Transverse colon (tissue), 4 donors: ENCODE results near the gene RERE. TPM values are rescaled to one million over a fixed set of nuclear protein-coding genes. Genes with fewer than 3 reads are reported as not detected.

ENCODE experiments used
- DNase-seq: peaks from one replicate; pipeline ENCODE4 v3.0.0-alpha.2; 2019
- H3K27ac ChIP-seq, 4 donors: fragments of 200-600 bp; sonication (generic); 2 replicates each; pipeline ENCODE4 v1.5.1; 2016 to 2018; ENCODE audit warnings: inconsistent platforms in 4 of 4
- H3K27me3 ChIP-seq: fragments of 200-600 bp; sonication (generic); 2 replicates; pipeline ENCODE4 v1.5.1; 2017; ENCODE audit warnings: inconsistent platforms
- H3K36me3 ChIP-seq, 4 donors: fragments of 200-600 bp; sonication (generic); 2 replicates each; pipeline ENCODE4 v1.5.1; 2017 to 2019; ENCODE audit warnings: inconsistent platforms in 4 of 4
- H3K4me1 ChIP-seq, 4 donors: fragments of 200-600 bp; sonication (generic); 2 replicates each; pipeline ENCODE4 v1.5.1; 2017 to 2020; ENCODE audit warnings: inconsistent platforms in 4 of 4
- H3K4me3 ChIP-seq, 4 donors: fragments of 200-600 bp; sonication (generic); 1 replicate in 1 of 4; 2 replicates in 3 of 4; pipeline versions ENCODE4 v1.5.1 to v1.6.1; 2017 to 2019; ENCODE audit warnings: inconsistent platforms in 4 of 4
- H3K9me3 ChIP-seq, 2 donors: fragments of 200-600 bp; sonication (generic); 2 replicates each; pipeline ENCODE4 v1.5.1; 2017 to 2019; ENCODE audit warnings: inconsistent platforms in 2 of 2
- CTCF ChIP-seq, 5 experiments: fragments of 200-600 bp in 3 of 5; fragments of 450-650 bp in 2 of 5; sonication (generic) in 3 of 5; IDR thresholded peaks; 1 replicate in 2 of 5; 2 replicates in 3 of 5; pipeline ENCODE4 v1.5.1; 2016 to 2017; ENCODE audit warnings: antibody characterized with exemption in 5 of 5, inconsistent platforms in 3 of 5, mild to moderate bottlenecking in 2 of 5, moderate library complexity in 1 of 5
- EP300 ChIP-seq: sonication (generic); formaldehyde crosslinking; IDR thresholded peaks from one replicate; pipeline ENCODE4 v1.6.1; 2017; ENCODE audit warnings: antibody characterized with exemption, low read depth
- POLR2A ChIP-seq: fragments of 450-650 bp; IDR thresholded peaks from one replicate; pipeline ENCODE4 v1.6.1; 2016; ENCODE audit warnings: antibody characterized with exemption, mild to moderate bottlenecking, moderate library complexity
- POLR2AphosphoS5 ChIP-seq, 3 donors: sonication (generic); formaldehyde crosslinking; IDR thresholded peaks; one replicate each; pipeline ENCODE4 v1.6.1; 2016; ENCODE audit warnings: antibody characterized with exemption in 3 of 3
- WGBS, 2 donors: methylation state at CpG; one replicate each; pipeline ENCODE4 v1.1.5; 2018; ENCODE audit warnings: low coverage in 1 of 2; 5-methylcytosine and 5-hydroxymethylcytosine counted together
- in situ Hi-C, 4 donors: fragments of 200-750 bp; cut with MboI; loops; one replicate each; pipeline versions ENCODE4 v1.15.0 to v1.15.1; 2017; ENCODE audit warnings: low sequenced_read_pairs in 3 of 4, low pct_ligation_motif_present in 1 of 4, low pct_unique_long_range_greater_than_20kb in 1 of 4
- intact Hi-C: fragments of 100-400 bp; cut with DNase I; formaldehyde crosslinking; loops from one replicate; pipeline ENCODE4 v1.15.1; 2023; ENCODE audit warnings: low total_unique reads
- total RNA-seq, 4 donors: library from RNA; depleted of rRNA; stranded (reverse); fragments of >200 nt; gene quantifications; one replicate each; pipeline ENCODE4 v1.1.0, GENCODE V29; 2016

RERE gene
- total RNA-seq, 4 donors from 2014 or later = 80.3 to 657 (median 105) TPM

GRCh38 chr1:8323706-8324105 lies 493.7 kb downstream of the RERE start:
- Histone ChIP-seq H3K9me3 (no peaks in the 10 kb centered on the region), H3K4me3 (no peak overlapping the region), H3K36me3 (no peaks in the 10 kb centered on the region), H3K27me3 (peaks cover 10% of the 10 kb centered on the region), H3K4me1 (peaks cover 0 to 1% (median under 1%) of the 10 kb centered on the region in 4 donors), H3K27ac (no peak overlapping the region)
- in situ Hi-C loops (no loop called here), intact Hi-C loops (no loop called here)
- WGBS, 2 donors = 85% methylated on average over 7 of the region's 11 CpGs; no CpG with 5 or more reads in 1 of the 2 donors
- DNase-seq = no peak
- TF ChIP-seq CTCF (IDR thresholded peaks at IDR 0.05) (no peak), EP300 (no peak), POLR2AphosphoS5 (IDR thresholded peaks at IDR 0.05) (no peak), POLR2A (no peak)

GRCh38 chr1:8321612-8322011 lies 495.8 kb downstream of the RERE start:
- TF ChIP-seq CTCF (IDR thresholded peaks at IDR 0.05) (no peak), POLR2AphosphoS5 (IDR thresholded peaks at IDR 0.05) (no peak), EP300 (no peak), POLR2A (no peak)
- H3K27ac ChIP-seq = no peak overlapping the region
- DNase-seq = no peak
- peaks cover 22% of the 10 kb centered on the region for H3K27me3 ChIP-seq
- in situ Hi-C loops = no loop called here
- H3K9me3 ChIP-seq = no peaks in the 10 kb centered on the region
- WGBS, 2 donors = 81% methylated on average over 3 of the region's 3 CpGs; no CpG with 5 or more reads in 1 of the 2 donors
- no peak overlapping the region for H3K4me3 ChIP-seq
- intact Hi-C loops = no loop called here
- H3K4me1 ChIP-seq = peaks cover 0 to 16% (median 13%) of the 10 kb centered on the region in 4 donors
- H3K36me3 ChIP-seq = no peaks in the 10 kb centered on the region

DNA sequence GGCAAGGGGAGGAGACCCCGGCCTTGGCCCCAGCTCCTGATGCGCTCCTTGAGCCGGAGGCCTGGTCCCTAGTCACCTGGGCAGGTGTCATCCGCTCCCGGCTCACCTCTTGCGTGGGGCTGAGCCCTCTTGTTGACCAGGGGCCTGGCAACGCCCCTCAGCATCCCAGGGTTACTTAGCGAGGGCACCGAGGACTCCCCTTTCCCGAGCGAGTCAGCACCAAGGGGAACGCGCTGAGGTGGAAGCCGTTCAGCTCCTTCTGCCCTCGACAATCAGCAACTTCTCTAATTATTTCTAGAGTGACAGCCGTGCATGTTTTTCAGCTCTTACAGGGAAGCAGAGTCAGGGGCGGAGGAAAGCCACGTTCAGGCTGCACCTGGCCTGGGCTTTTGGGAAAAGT lies 499.0 kb downstream of the RERE start:
- H3K4me1 ChIP-seq = peaks cover 0 to 22% (median 18%) of the 10 kb centered on the region in 4 donors
- peak overlapping the region in 3 of 4 donors; percentile 25 to 48 (median 47) for H3K27ac ChIP-seq
- TF ChIP-seq CTCF (IDR thresholded peaks at IDR 0.05) = no peak
- no peak for TF ChIP-seq EP300
- no peak for TF ChIP-seq POLR2AphosphoS5 (IDR thresholded peaks at IDR 0.05)
- TF ChIP-seq POLR2A = no peak
- H3K9me3 ChIP-seq = no peaks in the 10 kb centered on the region
- 20% methylated on average over 18 of the region's 18 CpGs; no CpG with 5 or more reads in 1 of the 2 donors for WGBS, 2 donors
- H3K36me3 ChIP-seq = no peaks in the 10 kb centered on the region
- peak overlapping the region; percentile 40 to 63 (median 48) for H3K4me3 ChIP-seq
- DNase-seq = no peak
- in situ Hi-C loops (loop anchor here (5.0 to 10.0 kb wide), 4 partner anchors 301 to 344 kb away; no protein-coding TSS in a partner anchor), intact Hi-C loops (loop anchor here (5.0 kb wide), 1 partner anchor 291 kb away; the partner anchor contains the start of gene ERRFI1)
- peaks cover 32% of the 10 kb centered on the region for H3K27me3 ChIP-seq

DNA sequence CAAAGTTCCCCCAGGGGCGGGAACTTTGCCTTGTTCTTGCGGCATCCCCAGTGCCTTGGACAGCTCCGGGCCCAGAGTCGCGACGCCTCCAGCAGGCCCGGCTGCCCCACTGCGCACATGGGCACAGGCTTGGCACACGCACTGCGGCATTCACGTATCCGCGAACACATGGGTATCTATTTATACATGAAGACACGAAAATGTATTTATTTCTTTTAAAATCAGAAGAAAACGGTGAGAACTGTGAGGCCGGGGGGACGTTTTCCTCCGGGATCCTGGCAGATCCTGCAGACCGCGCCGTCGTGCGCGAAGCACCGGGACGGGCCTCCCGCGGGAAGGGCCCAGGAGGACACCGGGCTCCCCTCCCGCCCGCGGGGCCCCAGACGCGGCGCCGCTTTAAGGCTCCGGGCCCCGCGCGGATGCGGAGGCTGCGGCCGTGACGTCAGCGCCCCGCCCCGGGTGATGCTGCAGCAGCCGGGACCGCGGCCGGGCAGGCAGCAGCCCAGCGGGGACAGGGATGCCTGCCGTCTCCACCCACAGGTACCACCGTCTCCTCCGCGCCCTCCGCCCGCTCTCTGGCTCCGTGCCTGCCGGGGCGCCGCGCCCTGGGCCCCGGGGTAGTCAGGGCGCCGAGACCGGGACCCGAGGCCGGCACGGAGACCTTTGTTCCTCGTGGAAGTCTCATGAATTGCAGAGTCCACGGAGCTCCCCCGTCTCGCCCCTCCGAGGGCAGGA lies 499.6 kb downstream of the RERE start, which contains the start of gene SLC45A1:
TSS of gene SLC45A1 (plus strand) at position 468 of the 735 bp plus-strand sequence. CDS start 6,216 bp downstream, outside the sequence.
- in situ Hi-C loops (loop anchor here (5.0 to 10.0 kb wide), 4 partner anchors 301 to 343 kb away; no protein-coding TSS in a partner anchor), intact Hi-C loops (loop anchor here (5.0 kb wide), 1 partner anchor 291 kb away; the partner anchor contains the start of gene ERRFI1)
- Histone ChIP-seq H3K4me3 (peak within 1 kb of the TSS; percentile 40 to 63 (median 48)), H3K36me3 (no peaks in the 10 kb centered on the region), H3K27ac (peak within 1 kb of the TSS in 3 of 4 donors; percentile 25 to 48 (median 47)), H3K9me3 (no peaks in the 10 kb centered on the region), H3K27me3 (peaks cover 32% of the 10 kb centered on the region), H3K4me1 (peaks cover 0 to 22% (median 18%) of the 10 kb centered on the region in 4 donors)
- TF ChIP-seq EP300 (no peak), POLR2AphosphoS5 (IDR thresholded peaks at IDR 0.05) (peak in 2 of 3 donors; percentile 43 to 56)
- WGBS, 2 donors = 25 to 82% methylated on average over 2 to 35 of the region's 75 CpGs
- peak; percentile 80 for DNase-seq
